HG03196 (cell line): ENCODE data around the gene INTS1.

ENCODE experiments used
- ATAC-seq: cut with Tn5 transposase; IDR thresholded peaks from one replicate; pipeline ENCODE4 v1.9.1; 2021; ENCODE audit not compliant: unreplicated experiment

INTS1 gene

GRCh38 chr7:1509226-1509625, 5.0 kb upstream of the INTS1 start:
- no peak for ATAC-seq

DNA sequence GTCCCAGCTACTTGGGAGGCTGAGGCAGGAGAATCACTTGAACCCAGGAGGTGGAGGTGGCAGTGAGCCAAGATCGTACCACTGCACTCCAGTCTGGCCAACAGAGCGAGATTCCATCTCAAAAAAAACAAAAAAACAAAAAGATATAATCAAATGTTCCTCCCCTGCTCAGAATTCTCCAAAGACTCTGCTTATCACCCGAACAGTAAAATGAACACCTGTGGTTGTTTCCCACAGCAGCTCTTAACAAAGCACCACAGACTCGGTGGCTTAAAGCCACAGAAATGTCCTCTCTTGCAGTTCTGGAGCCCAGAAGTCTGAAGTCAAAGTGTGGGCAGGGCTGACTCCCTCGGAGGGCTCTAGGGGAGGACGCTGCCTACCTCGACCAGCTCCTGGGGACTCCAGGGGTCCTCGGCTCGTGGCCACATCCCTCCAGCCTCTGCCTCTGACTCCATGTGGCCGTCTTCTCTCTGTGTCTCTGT, 4.1 kb upstream of the INTS1 start:
- no peak for ATAC-seq

- ATAC-seq = no peak
These were observed 1.8 kb upstream of the INTS1 start for GRCh38 chr7:1505731-1506550.

- no peak for ATAC-seq
These were observed 799 bp downstream of the INTS1 start for GRCh38 chr7:1503390-1503789.

DNA sequence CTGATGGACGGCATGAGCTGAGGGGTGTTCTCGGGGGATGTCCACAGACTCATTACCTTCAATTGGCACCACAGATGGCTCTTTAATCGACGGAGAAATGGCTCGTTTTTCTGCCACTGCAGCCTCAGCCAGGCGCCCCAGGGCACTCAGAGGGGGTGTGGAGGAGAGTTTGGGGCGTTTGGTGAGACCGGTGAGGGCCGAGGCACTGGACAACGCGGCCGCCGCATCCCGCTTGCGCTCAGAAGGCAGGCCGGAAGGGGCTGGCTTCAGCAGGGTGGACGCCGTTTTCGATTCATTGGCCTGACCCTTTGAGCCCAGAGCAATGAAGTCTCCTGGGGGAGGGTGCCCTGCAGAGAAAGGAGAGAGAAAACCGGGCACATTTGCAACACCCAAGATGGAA, 1.3 kb downstream of the INTS1 start:
- ATAC-seq = no peak

DNA sequence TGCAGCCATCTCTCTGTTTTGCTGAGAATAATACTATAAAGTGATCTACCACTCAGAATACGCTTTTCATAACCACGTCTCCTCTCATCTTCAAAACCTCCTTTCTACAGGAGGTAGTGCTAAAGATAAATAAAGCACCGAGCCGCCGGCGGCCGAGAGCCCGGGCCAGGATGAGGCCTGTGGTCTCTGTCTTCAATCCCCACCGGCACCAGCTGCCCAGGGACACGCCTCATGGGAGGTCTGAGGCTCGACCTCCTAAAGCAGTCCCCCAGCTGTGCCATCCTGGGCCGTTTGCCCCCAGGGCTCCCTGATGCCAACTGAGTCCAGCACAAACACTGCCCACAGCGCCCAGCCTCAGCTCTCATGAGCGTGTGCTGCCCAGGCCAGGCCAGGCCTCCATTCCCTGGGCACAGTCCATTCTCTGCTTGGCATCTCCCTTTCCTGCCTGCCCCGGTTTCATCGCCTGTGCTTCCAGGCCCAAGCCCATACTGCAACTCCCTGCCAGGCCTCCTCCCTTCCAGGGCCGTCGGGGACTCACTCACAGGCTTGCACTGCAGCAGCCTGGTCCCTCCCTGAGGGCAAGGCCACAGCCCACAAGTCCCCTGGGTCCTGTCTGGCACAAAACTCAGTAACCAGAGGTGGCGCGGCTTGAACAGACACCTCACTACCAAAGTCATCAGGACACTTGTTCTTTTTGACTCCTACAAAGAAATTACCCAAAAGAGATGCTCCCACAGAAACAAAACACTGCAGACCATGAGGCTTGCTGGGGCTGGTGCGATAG, 2.5 kb downstream of the INTS1 start:
- no peak for ATAC-seq

DNA sequence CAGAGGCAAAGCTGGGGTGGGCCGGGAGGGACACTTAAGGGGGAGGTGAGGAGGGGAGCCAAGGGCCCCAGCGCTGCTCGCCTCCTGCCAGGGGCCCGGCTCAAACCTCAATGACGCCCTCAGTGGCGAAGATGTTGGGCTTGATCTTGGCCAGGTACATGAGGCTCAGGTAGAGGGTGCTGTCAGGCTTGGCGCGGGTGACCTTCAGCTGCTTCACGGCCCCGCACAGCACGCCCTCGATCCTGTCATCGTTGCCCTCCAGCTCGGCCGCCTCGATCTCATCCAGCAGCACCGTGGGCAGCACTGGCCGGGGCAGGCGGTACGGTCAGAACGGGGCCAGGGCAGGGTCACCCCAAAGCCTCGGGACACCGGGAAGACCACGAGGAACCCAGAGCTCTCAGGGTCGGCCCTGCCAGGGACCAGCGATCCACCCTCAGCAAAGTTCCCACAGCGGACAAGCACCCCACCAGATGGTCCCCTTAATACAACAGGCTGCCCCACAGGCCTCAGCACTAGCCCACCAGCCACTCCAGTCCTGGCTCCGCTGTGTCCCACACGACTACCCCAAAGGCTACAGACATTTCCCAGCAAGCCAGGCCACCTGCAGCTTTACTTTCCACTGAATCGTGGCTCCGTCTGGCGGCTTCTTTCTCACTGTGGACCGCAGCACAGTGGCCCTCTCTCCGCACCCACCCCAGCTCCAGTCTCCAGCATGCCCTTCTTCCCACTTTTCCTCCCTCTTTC, 4.0 kb downstream of the INTS1 start:
- no peak for ATAC-seq

DNA sequence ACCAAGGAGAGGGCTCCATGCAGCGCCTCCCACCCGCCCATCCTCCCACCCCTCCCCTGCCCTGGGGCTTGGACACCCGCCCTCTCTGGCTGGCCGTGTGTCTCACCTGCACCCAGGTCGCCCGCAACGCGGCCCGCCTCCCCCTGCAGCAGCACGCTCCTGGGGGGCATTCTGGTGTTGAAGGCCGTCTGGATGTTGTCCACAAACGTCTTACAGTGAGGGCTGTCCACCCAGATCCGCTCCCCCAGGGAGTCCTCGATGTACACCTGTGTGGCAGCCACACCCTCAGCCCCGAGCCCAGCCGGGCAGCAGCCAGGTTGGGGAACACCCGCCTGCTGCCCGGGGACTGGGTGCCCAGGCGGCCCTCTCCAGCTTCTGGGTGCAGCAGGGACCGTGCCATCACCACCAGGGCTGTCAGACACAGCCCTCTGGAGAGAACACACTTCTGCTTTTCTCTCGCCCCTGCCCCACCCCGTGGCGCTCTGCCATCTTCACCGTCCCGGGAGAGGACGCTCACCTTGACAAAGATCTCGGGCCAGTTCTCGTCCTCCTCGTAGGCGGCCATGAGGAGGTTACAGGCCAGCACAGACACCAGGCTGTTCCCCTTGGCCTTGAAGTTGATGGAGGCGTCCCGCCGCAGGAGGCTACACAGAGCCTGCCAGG, 4.7 kb downstream of the INTS1 start:
- ATAC-seq = no peak

DNA sequence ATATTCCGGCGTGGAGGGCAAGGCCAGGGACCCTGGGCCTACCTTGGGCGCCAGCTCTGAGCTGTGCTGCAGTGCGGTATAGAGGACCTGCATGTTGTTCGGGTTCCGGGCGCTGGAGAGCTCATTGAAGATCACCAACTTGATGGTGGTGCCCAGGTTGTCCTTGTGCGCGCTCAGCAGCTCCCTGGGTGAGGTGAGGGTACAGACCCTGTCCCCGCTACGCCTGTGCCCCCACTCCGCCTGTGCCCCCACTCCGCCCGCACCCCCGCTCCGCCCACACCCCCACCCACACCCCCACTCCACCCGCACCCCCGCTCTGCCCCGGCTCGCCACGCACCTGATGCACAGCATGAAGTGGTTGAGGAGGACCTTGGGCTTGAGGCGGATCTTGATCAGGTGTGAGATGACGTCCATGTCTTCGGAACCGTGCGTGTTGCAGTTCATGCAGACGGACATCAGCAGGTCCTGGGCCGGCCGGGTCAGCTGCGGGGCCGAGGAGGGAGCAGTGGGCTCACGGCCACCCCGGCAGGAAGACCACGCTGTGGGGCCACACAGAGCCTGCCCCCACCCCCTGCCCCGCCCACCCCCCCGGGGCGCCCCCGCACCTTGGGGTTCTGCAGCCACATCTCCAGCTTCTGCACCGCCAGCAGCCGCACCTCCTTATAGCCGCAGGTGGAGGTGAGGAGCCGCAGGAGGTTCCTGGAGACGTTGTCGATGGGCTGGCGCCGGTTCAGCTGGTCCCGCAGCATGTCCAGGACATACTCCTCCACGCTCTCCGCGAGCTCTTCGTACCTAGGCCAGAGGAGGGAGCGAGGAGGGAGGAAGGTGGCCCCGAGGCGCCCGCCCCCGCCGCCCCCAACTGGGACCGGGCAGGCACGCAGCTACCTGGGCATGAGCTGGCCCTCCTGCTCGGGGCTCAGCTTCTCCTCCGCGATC, 5.6 kb downstream of the INTS1 start:
- no peak for ATAC-seq

DNA sequence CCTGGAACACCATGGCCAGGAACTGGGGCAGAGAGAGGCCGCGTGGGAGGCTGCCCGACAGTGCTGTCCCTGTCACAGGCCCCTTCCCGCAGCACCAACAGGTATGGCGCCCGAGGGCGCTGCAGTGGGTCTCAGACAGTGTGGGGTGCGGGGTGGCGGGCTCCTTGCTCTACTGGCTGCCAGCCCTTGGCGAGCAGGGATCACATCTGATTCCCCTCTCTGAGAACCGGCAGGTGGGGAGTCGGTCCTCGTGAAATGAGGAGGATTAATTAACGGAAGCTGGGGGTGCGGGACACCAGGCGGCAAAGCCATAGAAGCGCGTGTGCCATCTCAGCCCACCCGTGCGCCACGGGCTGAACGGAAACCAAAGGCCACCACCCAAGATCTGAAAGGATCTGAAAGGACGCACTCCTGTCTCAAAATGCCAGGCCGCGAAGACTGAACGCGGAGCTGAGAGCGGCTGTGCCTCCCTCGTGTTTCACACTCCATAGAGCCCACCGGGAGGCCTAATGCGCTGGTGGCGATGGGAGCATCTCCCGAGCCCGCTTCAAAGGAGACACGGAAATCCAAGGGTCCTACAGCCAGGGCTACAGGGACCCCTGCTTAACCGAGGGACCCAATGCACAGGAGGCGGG, 6.8 kb downstream of the INTS1 start:
- no peak for ATAC-seq

DNA sequence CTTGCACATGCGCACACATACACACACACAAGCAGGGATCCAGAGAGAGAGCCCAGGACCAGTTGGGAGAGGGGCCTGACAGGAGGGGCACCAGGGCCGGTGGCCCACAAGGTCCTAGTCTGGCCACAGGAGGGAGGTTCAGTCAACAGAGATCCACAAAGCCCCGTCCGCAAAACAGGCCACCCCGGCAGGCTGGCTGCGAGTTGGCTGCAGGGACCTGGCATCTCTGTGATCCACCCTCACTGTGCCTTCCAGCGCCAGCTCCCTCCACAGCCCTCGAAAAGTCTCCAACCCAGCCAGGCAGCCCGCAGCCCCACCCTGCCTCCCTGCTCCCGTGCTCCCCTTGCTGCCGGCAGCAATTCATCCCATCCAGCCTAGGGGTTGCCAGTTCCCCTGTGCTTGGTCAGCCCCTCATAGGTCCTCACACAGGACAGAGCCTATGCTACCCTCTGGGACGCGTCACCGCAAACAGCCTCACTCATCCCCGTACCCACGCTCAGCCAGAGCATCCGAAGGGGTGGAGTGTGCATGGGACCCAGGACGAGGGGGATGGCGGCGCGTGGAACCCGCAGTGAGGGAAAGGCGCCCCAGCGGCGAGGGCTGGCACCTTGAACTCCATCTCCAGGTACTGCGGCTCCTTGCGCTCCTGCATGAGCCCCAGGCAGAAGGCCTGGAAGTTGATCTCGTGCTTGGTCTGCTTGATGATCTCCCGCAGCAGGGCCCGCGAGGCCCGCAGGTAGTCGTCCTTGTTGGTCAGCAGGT, 7.5 kb downstream of the INTS1 start:
- ATAC-seq = no peak

DNA sequence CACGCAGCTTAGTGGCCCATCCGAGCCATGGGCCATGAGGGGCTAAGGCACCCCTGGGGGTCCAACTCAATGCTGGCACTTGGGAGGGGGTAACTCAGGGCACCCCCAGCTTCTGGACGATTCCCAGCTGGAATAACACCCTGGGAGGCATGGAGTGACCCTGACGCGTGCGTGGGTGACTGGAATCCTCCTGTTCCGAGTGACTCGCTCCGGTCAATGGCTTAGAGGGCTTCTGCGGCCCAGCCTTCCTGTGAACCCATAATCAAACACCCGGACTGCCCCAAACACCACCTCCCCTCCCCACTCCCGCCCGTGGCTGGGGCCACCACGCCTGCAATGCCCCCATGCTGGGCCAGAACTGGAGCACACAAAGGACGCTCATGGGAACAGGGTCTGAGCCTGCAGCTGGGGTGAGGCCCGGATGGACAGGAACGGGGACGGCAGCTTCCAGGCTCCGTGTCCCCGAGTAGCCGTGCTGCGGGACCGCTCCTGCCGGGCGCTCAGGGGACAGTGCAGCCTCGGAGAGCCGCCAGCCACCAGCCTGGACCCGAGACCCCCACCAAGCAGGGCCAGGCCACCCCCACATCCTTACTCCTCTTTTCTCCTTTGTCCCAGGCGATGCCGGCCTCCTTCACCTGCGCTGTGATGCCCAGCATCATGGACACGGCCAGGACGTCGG, 8.5 kb downstream of the INTS1 start:
- ATAC-seq = no peak

- ATAC-seq = no peak
These were observed 9.2 kb downstream of the INTS1 start for GRCh38 chr7:1494866-1495563.

- ATAC-seq = no peak
These were observed 9.7 kb downstream of the INTS1 start for GRCh38 chr7:1494447-1494846.

- ATAC-seq = no peak
These were observed 10.6 kb downstream of the INTS1 start for GRCh38 chr7:1493571-1493970.

DNA sequence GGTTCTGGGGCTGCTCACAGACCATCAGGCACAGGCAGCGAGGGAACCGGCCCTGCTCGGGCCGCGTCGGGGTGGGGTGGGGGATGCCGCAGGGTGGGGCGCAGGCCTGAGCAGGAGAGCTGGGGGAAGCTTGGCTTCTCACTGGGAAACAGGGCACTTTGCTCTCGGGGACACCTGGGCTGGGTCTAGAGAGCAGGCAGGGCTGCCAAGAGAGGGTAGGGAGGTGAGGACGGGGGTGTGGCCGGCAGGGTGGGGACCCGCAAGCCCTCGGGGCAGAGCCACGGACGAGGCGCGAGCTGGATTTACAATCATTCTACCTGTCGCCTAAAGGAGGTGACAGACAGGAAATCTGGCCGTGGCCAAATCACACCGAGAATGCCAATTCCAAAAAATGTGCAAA, 11.1 kb downstream of the INTS1 start:
- ATAC-seq = no peak

- no peak for ATAC-seq
These were observed 11.5 kb downstream of the INTS1 start for GRCh38 chr7:1492640-1493039.

DNA sequence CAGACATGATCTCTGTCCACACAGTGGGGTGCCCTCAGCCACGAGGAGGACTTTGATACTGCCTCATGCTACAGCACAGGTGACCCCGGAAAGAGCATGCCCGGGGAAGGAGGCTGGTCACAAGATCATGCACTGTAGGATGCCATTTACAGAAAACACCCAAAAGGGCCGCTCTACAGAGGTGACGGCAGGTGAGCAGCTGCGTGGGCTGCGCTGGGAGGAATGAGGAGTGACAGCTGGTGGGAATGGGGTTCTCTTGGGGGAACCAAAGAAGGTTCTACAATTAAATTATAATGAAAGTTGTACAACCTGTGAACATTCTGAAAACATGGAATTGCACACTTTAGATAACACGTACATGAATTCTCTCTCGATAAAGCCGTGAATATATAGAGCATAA, 12.0 kb downstream of the INTS1 start:
- ATAC-seq = no peak
